ENCODE measurements around the gene NUCB1.

The NUCB1 gene

GRCh38 chr19:48938256-48938655 is 38.1 kb downstream of the NUCB1 start:
- no peak for DNase-seq

- DNase-seq, result no peak
Measured at GRCh38 chr19:48940902-48941301, 40.8 kb downstream of the NUCB1 start.

- DNase-seq, result no peak
Measured at GRCh38 chr19:48943081-48943480, 43.0 kb downstream of the NUCB1 start.

GRCh38 chr19:48945415-48945814 is 45.3 kb downstream of the NUCB1 start:
- no peak for DNase-seq

GRCh38 chr19:48945817-48946216 is 45.7 kb downstream of the NUCB1 start:
- no peak for DNase-seq

- no peak for DNase-seq
Measured at GRCh38 chr19:48946463-48947257, 46.5 kb downstream of the NUCB1 start.

- DNase-seq, result no peak
Measured at GRCh38 chr19:48947258-48947542, 47.1 kb downstream of the NUCB1 start.

- DNase-seq, result no peak
Measured at GRCh38 chr19:48950159-48950558, 50.0 kb downstream of the NUCB1 start.

- DNase-seq, result no peak
Measured at GRCh38 chr19:48950830-48951519, 50.9 kb downstream of the NUCB1 start.

- DNase-seq, result no peak
Measured at GRCh38 chr19:48953141-48953540, 53.0 kb downstream of the NUCB1 start.

- DNase-seq, result no peak
Measured at GRCh38 chr19:48953990-48954594, 54.0 kb downstream of the NUCB1 start.

GRCh38 chr19:48954595-48955307 is 54.6 kb downstream of the NUCB1 start, which contains the start of gene BAX:
TSS of gene BAX (plus strand) at chr19:48954875. CDS start at chr19:48954929, 54 bp downstream.
- peak; percentile 89 for DNase-seq

GRCh38 chr19:48955308-48955958 is 55.3 kb downstream of the NUCB1 start:
- DNase-seq, result no peak

GRCh38 chr19:48958006-48958405 is 57.9 kb downstream of the NUCB1 start:
- no peak for DNase-seq

- DNase-seq, result no peak
Measured at GRCh38 chr19:48959341-48960239, 59.5 kb downstream of the NUCB1 start.

- no peak for DNase-seq
Measured at GRCh38 chr19:48961051-48961649, 61.0 kb downstream of the NUCB1 start.

GRCh38 chr19:48961673-48962028 is 61.5 kb downstream of the NUCB1 start:
- no peak for DNase-seq

GRCh38 chr19:48962029-48962848 is 62.1 kb downstream of the NUCB1 start:
- no peak for DNase-seq

GRCh38 chr19:48962849-48963165 is 62.7 kb downstream of the NUCB1 start:
- no peak for DNase-seq

GRCh38 chr19:48963371-48964204 is 63.5 kb downstream of the NUCB1 start:
- no peak for DNase-seq
